Mammary epithelial cell (primary cell): Measurements from ENCODE around the gene ZMYND12.
"Not testable (repeated sequence)": the region's sequence is repeated elsewhere in the genome, so short reads cannot be mapped to it uniquely, and the experiment has no call there.

ENCODE experiments used
- CTCF ChIP-seq, 2 donors: IDR thresholded peaks in 1 of 2; conservative IDR thresholded peaks in 1 of 2; 2 replicates each; pipeline ENCODE4 v1.5.1; 2011 to 2012; ENCODE audit warnings: inconsistent platforms in 2 of 2, low read length in 2 of 2, mild to moderate bottlenecking in 2 of 2, control low read depth in 1 of 2, low read depth in 1 of 2; ENCODE audit not compliant: insufficient read depth in 1 of 2; ENCODE audit errors: extremely low read depth in 1 of 2
- EZH2 ChIP-seq: IDR thresholded peaks from 2 replicates; pipeline ENCODE4 v1.6.1; 2012; ENCODE audit warnings: low read length, inconsistent platforms, borderline replicate concordance

GRCh38 chr1:42477354-42477753 is 21.5 kb upstream of the ZMYND12 start:
- TF ChIP-seq CTCF (conservative IDR thresholded peaks at IDR 0.05 in 1 of 2, IDR thresholded peaks at IDR 0.05 in 1 of 2; ENCODE audit: extremely low read depth in 1 of 2, insufficient read depth in 1 of 2, low read depth in 1 of 2, low read length in 2 of 2); EZH2: not testable (repeated sequence)
